NB4 (cell line): ENCODE measurements around the gene UQCC3.
"Not testable (repeated sequence)": the region's sequence is repeated elsewhere in the genome, so short reads cannot be mapped to it uniquely, and the experiment has no call there.

Source experiments
- DNase-seq: peaks from one replicate; pipeline ENCODE4 v3.0.0; 2010; ENCODE audit warnings: low read depth
- H3K4me3 ChIP-seq: one replicate; pipeline ENCODE4 v1.5.1; 2011; ENCODE audit warnings: mild to moderate bottlenecking, low read depth, low read length, moderate library complexity
- CTCF ChIP-seq: IDR thresholded peaks from one replicate; pipeline ENCODE4 v1.5.1; 2012; ENCODE audit warnings: low read depth, low read length
- MAX ChIP-seq: IDR thresholded peaks from 2 replicates; pipeline ENCODE4 v1.6.1; 2011; ENCODE audit warnings: low read depth, low read length
- MYC ChIP-seq: IDR thresholded peaks from 2 replicates; pipeline ENCODE4 v1.6.1; 2011; ENCODE audit warnings: low read depth, low read length
- POLR2A ChIP-seq: IDR thresholded peaks from 2 replicates; pipeline ENCODE4 v1.6.1; 2011; ENCODE audit warnings: mild to moderate bottlenecking; ENCODE audit not compliant: insufficient read length; ENCODE audit errors: extremely low read depth

UQCC3 gene

GRCh38 chr11:62671236-62671607 is 251 bp upstream of the UQCC3 start:
- no peak for DNase-seq
- TF ChIP-seq MAX: peak; percentile 52
- TF ChIP-seq CTCF: no peak
- no peak for TF ChIP-seq POLR2A
- peak; percentile 64 for TF ChIP-seq MYC
- peak overlapping the region; percentile 86 for H3K4me3 ChIP-seq

GRCh38 chr11:62673196-62673525 is 1.7 kb downstream of the UQCC3 start:
- H3K4me3 ChIP-seq: peak overlapping the region; percentile 86
- no peak for DNase-seq
- no peak for TF ChIP-seq POLR2A
- TF ChIP-seq MYC: no peak
- no peak for TF ChIP-seq MAX
- TF ChIP-seq CTCF: no peak

- not testable (repeated sequence) for H3K4me3 ChIP-seq, DNase-seq
Observed at GRCh38 chr11:62675415-62675814, 3.9 kb downstream of the UQCC3 start.

- DNase-seq: no peak
- TF ChIP-seq MAX (no peak), MYC (no peak), POLR2A (no peak), CTCF (no peak)
- H3K4me3 ChIP-seq: no peak overlapping the region
Observed at GRCh38 chr11:62676698-62677097, 5.2 kb downstream of the UQCC3 start.

GRCh38 chr11:62677156-62677555 is 5.7 kb downstream of the UQCC3 start:
- DNase-seq: no peak
- H3K4me3 ChIP-seq: no peak overlapping the region
- TF ChIP-seq POLR2A (no peak), MAX (no peak), CTCF (no peak)

GRCh38 chr11:62677714-62678113 is 6.2 kb downstream of the UQCC3 start:
- H3K4me3 ChIP-seq: peak overlapping the region; percentile 89
- TF ChIP-seq CTCF: no peak
- no peak for TF ChIP-seq MAX
- no peak for DNase-seq

- no peak for DNase-seq
- TF ChIP-seq MAX: no peak
- no peak for TF ChIP-seq POLR2A
- no peak for TF ChIP-seq CTCF
- TF ChIP-seq MYC: no peak
- H3K4me3 ChIP-seq: peak overlapping the region; percentile 89
Observed at GRCh38 chr11:62678433-62678769, 6.9 kb downstream of the UQCC3 start.
